HFF-Myc (cell line): ENCODE results near the gene SEC14L5.
"Not testable (repeated sequence)": the region's sequence is repeated elsewhere in the genome, so short reads cannot be mapped to it uniquely, and the experiment has no call there.

ENCODE experiments used
- DNase-seq: peaks from one replicate; pipeline ENCODE4 v3.0.0-alpha.2; 2011; ENCODE audit warnings: low read depth; ENCODE audit errors: extremely low read depth
- H3K4me3 ChIP-seq: replicated peaks from 2 replicates; pipeline ENCODE4 v1.5.1; 2011; ENCODE audit warnings: low read depth, mild to moderate bottlenecking, control low read depth, low read length
- CTCF ChIP-seq: IDR thresholded peaks from 2 replicates; pipeline ENCODE4 v1.5.1; 2012; ENCODE audit warnings: mild to moderate bottlenecking, low read depth, low read length, control low read depth; ENCODE audit errors: missing control alignments

Gene SEC14L5

GRCh38 chr16:5042574-5043171 lies 84.5 kb downstream of the SEC14L5 start:
- DNase-seq = no peak
- TF ChIP-seq CTCF = peak; percentile 3
- no peak overlapping the region for H3K4me3 ChIP-seq

GRCh38 chr16:5044011-5044540 lies 85.9 kb downstream of the SEC14L5 start:
- H3K4me3 ChIP-seq = no peak overlapping the region
- no peak for TF ChIP-seq CTCF
- no peak for DNase-seq

GRCh38 chr16:5044581-5044980 lies 86.5 kb downstream of the SEC14L5 start:
- not testable (repeated sequence) for H3K4me3 ChIP-seq, DNase-seq

GRCh38 chr16:5045499-5046115 lies 87.5 kb downstream of the SEC14L5 start:
- no peak for DNase-seq
- TF ChIP-seq CTCF = no peak
- no peak overlapping the region for H3K4me3 ChIP-seq

GRCh38 chr16:5046914-5047313 lies 88.8 kb downstream of the SEC14L5 start:
- DNase-seq = no peak
- no peak for TF ChIP-seq CTCF
- H3K4me3 ChIP-seq = no peak overlapping the region

GRCh38 chr16:5054876-5055865 lies 97.0 kb downstream of the SEC14L5 start:
- no peak for TF ChIP-seq CTCF
- DNase-seq = no peak
- no peak overlapping the region for H3K4me3 ChIP-seq

- no peak overlapping the region for H3K4me3 ChIP-seq
- peak; percentile 67 for TF ChIP-seq CTCF
- DNase-seq = no peak
These were observed 98.2 kb downstream of the SEC14L5 start for GRCh38 chr16:5056352-5056751.
